Karpas-422 (cell line): Measurements from ENCODE around the gene SLC49A4. TPM values are rescaled to one million over a fixed set of nuclear protein-coding genes. Genes with fewer than 3 reads are reported as not detected.

Experiments used
- DNase-seq: peaks from one replicate; pipeline ENCODE4 v3.0.0-alpha.2; 2015
- H2AFZ ChIP-seq: fragments of 200-600 bp; sonication (generic); 2 replicates; pipeline ENCODE4 v1.6.1; 2014; ENCODE audit warnings: antibody characterized with exemption, low read length, mixed read lengths
- H3K27ac ChIP-seq: fragments of 200-600 bp; sonication (generic); 2 replicates; pipeline ENCODE4 v1.5.1; 2014; ENCODE audit warnings: mild to moderate bottlenecking, low read length, moderate library complexity
- H3K27me3 ChIP-seq: fragments of 200-600 bp; sonication (generic); 2 replicates; pipeline ENCODE4 v1.6.1; 2014; ENCODE audit warnings: low read length, mixed read lengths
- H3K36me3 ChIP-seq: fragments of 200-600 bp; sonication (generic); 2 replicates; pipeline ENCODE4 v1.6.1; 2014; ENCODE audit warnings: low read length, mixed read lengths; ENCODE audit not compliant: insufficient read depth
- H3K4me1 ChIP-seq: fragments of 200-600 bp; sonication (generic); 2 replicates; pipeline ENCODE4 v1.6.1; 2014; ENCODE audit warnings: mild to moderate bottlenecking, low read length, mixed read lengths
- H3K4me2 ChIP-seq: fragments of 200-600 bp; sonication (generic); 2 replicates; pipeline ENCODE4 v1.6.1; 2014; ENCODE audit warnings: low read length, low read depth, mild to moderate bottlenecking; ENCODE audit not compliant: poor library complexity, severe bottlenecking
- H3K4me3 ChIP-seq: fragments of 200-600 bp; sonication (generic); 2 replicates; pipeline ENCODE4 v1.5.1; 2014; ENCODE audit warnings: mild to moderate bottlenecking, antibody characterized with exemption, low read length, mixed read lengths
- H3K79me2 ChIP-seq: fragments of 200-600 bp; sonication (generic); 2 replicates; pipeline ENCODE4 v1.6.1; 2014; ENCODE audit warnings: mild to moderate bottlenecking, low read length, mixed read lengths
- H3K9ac ChIP-seq: fragments of 200-600 bp; sonication (generic); 2 replicates; pipeline ENCODE4 v1.6.0; 2014; ENCODE audit warnings: low read length
- H3K9me2 ChIP-seq: fragments of 200-600 bp; sonication (generic), shearing (Covaris generic); replicated peaks from 2 replicates; pipeline ENCODE4 v1.6.0; 2014; ENCODE audit warnings: mild to moderate bottlenecking, low read length, moderate library complexity; ENCODE audit not compliant: insufficient read depth
- H3K9me3 ChIP-seq: fragments of 300-700, 200-600 bp; sonication (generic); 2 replicates; pipeline ENCODE4 v1.6.1; 2014; ENCODE audit warnings: low read length, mixed read lengths
- H4K20me1 ChIP-seq: fragments of 200-600 bp; sonication (generic); 2 replicates; pipeline ENCODE4 v1.6.1; 2014; ENCODE audit warnings: mild to moderate bottlenecking, antibody characterized with exemption, low read length, low read depth; ENCODE audit not compliant: insufficient read depth
- total RNA-seq: library from RNA; depleted of rRNA; stranded (reverse); fragments of >200 nt; shearing (Covaris generic); gene quantifications from 2 replicates; pipeline ENCODE4 v1.2.3, GENCODE V29; 2014; ENCODE audit warnings: low replicate concordance; rRNA removed

SLC49A4 gene
- total RNA-seq, 1 experiment from 2014 or later, result 6.4 TPM

DNA sequence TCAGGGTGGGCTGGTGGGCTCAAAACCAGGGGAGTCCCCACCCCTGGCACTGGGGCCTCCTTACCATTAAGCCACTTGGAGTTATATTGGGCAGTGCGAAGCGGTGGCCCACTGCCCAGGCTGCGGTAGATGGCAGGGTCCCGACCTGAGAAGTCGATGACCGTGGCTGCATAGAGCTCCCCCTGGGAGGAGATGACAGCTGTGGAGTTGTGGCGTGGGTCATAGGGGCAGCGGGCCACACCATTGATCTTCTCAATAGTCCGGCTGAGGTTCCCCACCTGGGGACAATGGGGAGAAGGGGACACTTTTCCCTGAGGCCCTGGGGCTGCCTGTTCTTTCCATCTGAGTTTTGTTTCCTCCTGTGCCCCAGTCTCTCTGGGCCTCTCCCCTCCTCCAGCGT lies 132.9 kb downstream of the SLC49A4 start:
- no peaks in the 10 kb centered on the region for H3K4me1 ChIP-seq
- H3K4me2 ChIP-seq, result no peak overlapping the region
- no peaks in the 10 kb centered on the region for H3K79me2 ChIP-seq
- H3K36me3 ChIP-seq, result no peaks in the 10 kb centered on the region
- H3K9me2 ChIP-seq, result no peaks in the 10 kb centered on the region
- H2AFZ ChIP-seq, result no peak overlapping the region
- H4K20me1 ChIP-seq, result no peaks in the 10 kb centered on the region
- H3K27me3 ChIP-seq, result no peaks in the 10 kb centered on the region
- H3K9ac ChIP-seq, result no peak overlapping the region
- H3K9me3 ChIP-seq, result no peaks in the 10 kb centered on the region
- H3K27ac ChIP-seq, result no peak overlapping the region
- no peak overlapping the region for H3K4me3 ChIP-seq
- no peak for DNase-seq

DNA sequence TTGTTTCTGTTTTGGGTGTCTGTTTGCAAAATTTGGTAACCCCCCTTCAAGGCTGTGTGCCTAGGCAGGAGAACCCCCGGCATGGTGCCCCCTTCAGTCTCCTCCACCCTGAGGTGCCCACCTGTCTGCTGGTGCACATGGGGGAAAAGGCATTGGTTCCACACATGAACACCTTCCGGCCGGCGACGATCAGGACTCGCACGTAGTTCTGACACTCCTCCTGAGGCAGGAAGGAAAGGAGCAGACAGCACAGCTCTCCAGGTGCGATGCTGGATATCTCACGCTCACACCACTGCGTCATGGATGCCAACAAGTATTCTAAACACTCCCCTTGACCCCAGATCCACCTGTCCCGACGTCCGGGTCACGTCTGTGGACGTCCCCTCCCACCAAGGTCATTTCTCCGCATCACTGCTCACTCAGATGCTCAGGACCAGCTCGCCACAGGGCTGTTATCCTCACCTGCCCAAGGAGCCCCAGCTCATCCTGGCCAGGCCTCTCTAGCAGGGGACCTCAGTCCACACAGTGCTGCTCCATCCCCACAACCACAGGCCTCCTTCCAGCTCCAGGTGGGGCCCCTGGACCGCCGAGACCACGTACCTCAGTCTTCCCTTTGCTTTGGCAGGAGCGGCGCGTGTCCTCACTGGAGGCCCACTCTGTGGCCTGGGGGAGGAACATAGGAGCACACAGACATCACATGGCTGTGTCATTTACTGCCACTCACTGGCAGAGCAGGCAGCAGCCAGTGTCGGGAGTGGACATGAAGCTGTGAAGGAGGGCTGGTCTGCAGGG lies 133.7 kb downstream of the SLC49A4 start:
- no peak for DNase-seq
- Histone ChIP-seq H3K4me2 (no peak overlapping the region), H3K79me2 (no peaks in the 10 kb centered on the region), H3K9me3 (no peaks in the 10 kb centered on the region), H3K9me2 (no peaks in the 10 kb centered on the region), H3K36me3 (no peaks in the 10 kb centered on the region), H2AFZ (no peak overlapping the region), H3K4me1 (no peaks in the 10 kb centered on the region), H3K27me3 (no peaks in the 10 kb centered on the region), H4K20me1 (no peaks in the 10 kb centered on the region), H3K9ac (no peak overlapping the region), H3K27ac (no peak overlapping the region), H3K4me3 (no peak overlapping the region)

DNA sequence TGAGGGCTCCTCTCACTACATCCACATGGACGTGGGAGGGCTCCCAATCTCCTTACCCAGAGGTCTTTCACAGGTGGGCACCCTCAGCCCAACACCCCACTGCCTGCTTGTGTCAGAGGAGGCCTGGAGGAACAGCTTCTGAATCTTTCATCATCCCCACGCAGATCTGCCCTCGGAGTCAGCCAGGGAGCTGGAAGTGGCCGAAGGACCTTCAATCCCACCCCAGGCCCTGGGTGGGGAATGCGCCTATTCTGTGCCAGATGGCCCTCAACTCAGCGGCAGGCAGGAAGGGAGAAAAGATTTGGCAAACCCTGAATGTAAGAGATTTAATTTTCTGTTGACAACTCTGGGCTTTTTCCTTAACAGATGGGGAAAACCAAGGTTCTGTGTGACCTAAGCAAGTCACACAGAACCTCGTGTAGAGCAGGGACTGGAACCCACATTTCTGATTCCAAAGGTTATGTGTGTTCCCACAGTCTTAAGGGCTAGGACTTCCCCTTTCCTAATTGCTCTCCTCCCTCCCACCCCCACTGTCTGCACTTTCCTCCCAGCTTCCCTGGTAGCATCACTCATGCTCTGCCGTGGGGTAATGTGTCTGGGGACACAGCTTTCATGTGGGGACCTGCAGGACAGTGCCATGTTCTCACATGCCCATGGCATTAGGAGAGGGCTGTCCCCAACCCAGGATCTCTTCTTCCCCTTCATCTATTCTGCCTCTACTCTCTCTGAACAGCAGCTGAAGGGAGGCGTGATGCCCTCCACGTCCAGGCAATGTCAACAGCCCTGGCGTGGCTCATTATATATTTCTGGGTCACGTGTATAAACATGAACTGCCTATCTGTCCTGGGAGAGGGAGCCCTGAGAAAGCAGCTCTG lies 134.6 kb downstream of the SLC49A4 start:
- no peak overlapping the region for H2AFZ ChIP-seq
- H3K4me3 ChIP-seq, result no peak overlapping the region
- no peaks in the 10 kb centered on the region for H3K27me3 ChIP-seq
- H4K20me1 ChIP-seq, result no peaks in the 10 kb centered on the region
- H3K9ac ChIP-seq, result no peak overlapping the region
- no peaks in the 10 kb centered on the region for H3K79me2 ChIP-seq
- no peaks in the 10 kb centered on the region for H3K9me3 ChIP-seq
- H3K4me1 ChIP-seq, result no peaks in the 10 kb centered on the region
- H3K4me2 ChIP-seq, result no peak overlapping the region
- no peak for DNase-seq
- no peak overlapping the region for H3K27ac ChIP-seq
- no peaks in the 10 kb centered on the region for H3K36me3 ChIP-seq
- H3K9me2 ChIP-seq, result no peaks in the 10 kb centered on the region

DNA sequence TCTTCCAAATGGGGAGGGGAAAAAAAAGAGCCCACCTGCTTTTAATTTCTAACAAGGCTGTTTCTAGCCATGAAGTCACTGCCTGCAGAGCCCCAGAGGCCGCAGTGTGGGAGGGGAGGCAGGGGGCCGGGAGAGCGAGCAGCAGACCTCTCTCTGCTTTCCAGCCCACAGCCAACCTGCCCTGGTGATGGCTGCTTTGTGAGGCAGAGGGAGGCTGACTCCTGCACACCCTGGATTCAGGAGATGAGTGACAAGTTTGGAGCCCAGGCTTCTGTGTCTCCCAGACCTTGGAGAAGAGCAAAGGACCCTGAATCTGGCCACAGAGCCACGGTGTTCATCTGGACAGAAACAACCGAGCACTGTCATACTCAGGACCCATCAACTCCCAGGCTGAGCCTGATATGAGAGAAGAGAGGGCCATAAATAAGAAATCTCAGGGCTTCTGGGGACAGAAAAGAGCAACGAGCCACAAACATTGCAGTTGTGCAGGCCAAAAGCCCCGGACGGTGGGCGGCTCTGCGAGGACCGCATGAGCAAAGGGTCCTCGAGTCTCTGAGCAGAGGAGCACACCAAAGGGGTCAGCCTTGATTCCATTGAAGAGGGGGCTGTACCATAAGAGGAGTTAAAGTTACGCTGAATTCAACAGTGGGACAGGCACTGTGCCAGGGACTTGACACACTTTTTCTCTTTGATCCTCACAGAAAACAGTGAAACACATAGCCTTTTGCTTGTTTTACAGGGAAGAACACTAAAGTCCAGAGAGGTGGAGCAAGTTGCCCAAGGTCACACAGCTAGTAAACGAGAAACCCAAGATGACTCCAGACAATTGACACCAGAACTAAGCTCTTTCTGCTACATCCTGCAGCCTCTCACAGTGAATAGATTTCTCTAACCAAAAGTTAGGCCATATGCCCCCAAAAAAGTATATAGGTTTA lies 135.5 kb downstream of the SLC49A4 start:
- no peaks in the 10 kb centered on the region for H4K20me1 ChIP-seq
- H3K9me2 ChIP-seq, result no peaks in the 10 kb centered on the region
- H3K4me3 ChIP-seq, result no peak overlapping the region
- H3K36me3 ChIP-seq, result no peaks in the 10 kb centered on the region
- H3K79me2 ChIP-seq, result no peaks in the 10 kb centered on the region
- no peak overlapping the region for H3K27ac ChIP-seq
- no peak for DNase-seq
- H3K4me1 ChIP-seq, result no peaks in the 10 kb centered on the region
- H3K9me3 ChIP-seq, result no peaks in the 10 kb centered on the region
- no peak overlapping the region for H3K9ac ChIP-seq
- no peak overlapping the region for H2AFZ ChIP-seq
- H3K4me2 ChIP-seq, result no peak overlapping the region
- no peaks in the 10 kb centered on the region for H3K27me3 ChIP-seq

Other genes starting within 250 kb of the SLC49A4 start
- 19.8 and 24.4 TPM in 2 replicates for gene PARP9, start 230.8 kb upstream of the SLC49A4 start, total RNA-seq
- 38.7 and 55.8 TPM in 2 replicates for gene DTX3L, start 230.7 kb upstream of the SLC49A4 start, total RNA-seq
- gene PARP15, start 217.4 kb upstream of the SLC49A4 start, total RNA-seq, result 27.7 and 54.3 TPM in 2 replicates
- gene PARP14, start 114.2 kb upstream of the SLC49A4 start, total RNA-seq, result 15.4 and 18.7 TPM in 2 replicates
- 16.4 and 28.2 TPM in 2 replicates for gene HSPBAP1, start 1.2 kb upstream of the SLC49A4 start, total RNA-seq
- not detected in 2 replicates for gene SEMA5B, start 232.7 kb downstream of the SLC49A4 start, total RNA-seq